Measurements from ENCODE around the gene LRRC32. TPM values are rescaled to one million over a fixed set of nuclear protein-coding genes. Genes with fewer than 3 reads are reported as not detected.

The LRRC32 gene
- total and polyA plus RNA-seq, 2 donors (not counting 1 experiment from before 2014, with no cell fraction given): 19.2 to 103 TPM

GRCh38 chr11:76678321-76678720 is 7.8 kb upstream of the LRRC32 start:
- Histone ChIP-seq H2AFZ (ENCODE audit: low read length) (no peak overlapping the region), H3K36me3 (ENCODE audit: control insufficient read depth, insufficient read depth, low read length) (no peaks in the 10 kb centered on the region), H3K27me3 (ENCODE audit: control insufficient read depth, insufficient read depth, low read length) (peaks cover 4% of the 10 kb centered on the region), H4K20me1 (ENCODE audit: control insufficient read depth, extremely low read depth, insufficient read depth, low read length) (no peaks in the 10 kb centered on the region), H3K9me3 (ENCODE audit: control insufficient read depth, insufficient read depth, low read depth, low read length) (no peaks in the 10 kb centered on the region), H3K79me2 (ENCODE audit: control insufficient read depth, insufficient read depth, low read length) (no peaks in the 10 kb centered on the region), H3K4me2 (ENCODE audit: extremely low read depth, insufficient read depth, low read length) (no peak overlapping the region), H3K27ac (ENCODE audit: insufficient read depth, low read length) (no peak overlapping the region), H3K4me1 (ENCODE audit: control insufficient read depth, extremely low read depth, insufficient read depth, low read length) (no peaks in the 10 kb centered on the region), H3K9ac (ENCODE audit: insufficient read depth, low read length) (no peak overlapping the region), H3K4me3 (replicated peaks in 1 of 4; ENCODE audit: control extremely low read depth in 1 of 4, insufficient read depth in 1 of 4, low read depth in 3 of 4, low read length in 4 of 4) (no peak overlapping the region)
- no peak for DNase-seq (ENCODE audit: low read depth in 2 of 2)
- TF ChIP-seq CTCF (conservative IDR thresholded peaks at IDR 0.05 in 1 of 2, IDR thresholded peaks at IDR 0.05 in 1 of 2; ENCODE audit: low read depth in 1 of 2, low read length in 2 of 2) (no peak), EZH2 (IDR thresholded peaks at IDR 0.05; ENCODE audit: low read length, missing control alignments) (no peak)

- no peaks in the 10 kb centered on the region for H4K20me1 ChIP-seq (ENCODE audit: control insufficient read depth, extremely low read depth, insufficient read depth, low read length)
- no peaks in the 10 kb centered on the region for H3K9me3 ChIP-seq (ENCODE audit: control insufficient read depth, insufficient read depth, low read depth, low read length)
- no peak overlapping the region for H3K9ac ChIP-seq (ENCODE audit: insufficient read depth, low read length)
- no peaks in the 10 kb centered on the region for H3K36me3 ChIP-seq (ENCODE audit: control insufficient read depth, insufficient read depth, low read length)
- peaks cover 4% of the 10 kb centered on the region for H3K27me3 ChIP-seq (ENCODE audit: control insufficient read depth, insufficient read depth, low read length)
- H3K27ac ChIP-seq (ENCODE audit: insufficient read depth, low read length): no peak overlapping the region
- no peak overlapping the region for H3K4me3 ChIP-seq (replicated peaks in 1 of 4; ENCODE audit: control extremely low read depth in 1 of 4, insufficient read depth in 1 of 4, low read depth in 3 of 4, low read length in 4 of 4)
- peak in 1 of 2 donors; percentile 36 for DNase-seq (ENCODE audit: low read depth in 2 of 2)
- no peaks in the 10 kb centered on the region for H3K4me1 ChIP-seq (ENCODE audit: control insufficient read depth, extremely low read depth, insufficient read depth, low read length)
- H3K4me2 ChIP-seq (ENCODE audit: extremely low read depth, insufficient read depth, low read length): no peak overlapping the region
- TF ChIP-seq EZH2 (IDR thresholded peaks at IDR 0.05; ENCODE audit: low read length, missing control alignments) (no peak), CTCF (conservative IDR thresholded peaks at IDR 0.05 in 1 of 2, IDR thresholded peaks at IDR 0.05 in 1 of 2; ENCODE audit: low read depth in 1 of 2, low read length in 2 of 2) (no peak)
- H2AFZ ChIP-seq (ENCODE audit: low read length): no peak overlapping the region
- no peaks in the 10 kb centered on the region for H3K79me2 ChIP-seq (ENCODE audit: control insufficient read depth, insufficient read depth, low read length)
These were observed 6.9 kb upstream of the LRRC32 start for GRCh38 chr11:76677458-76677765.

GRCh38 chr11:76676636-76677457 is 6.3 kb upstream of the LRRC32 start:
- no peak overlapping the region for H3K4me2 ChIP-seq (ENCODE audit: extremely low read depth, insufficient read depth, low read length)
- H3K4me3 ChIP-seq (replicated peaks in 1 of 4; ENCODE audit: control extremely low read depth in 1 of 4, insufficient read depth in 1 of 4, low read depth in 3 of 4, low read length in 4 of 4): no peak overlapping the region
- no peaks in the 10 kb centered on the region for H3K36me3 ChIP-seq (ENCODE audit: control insufficient read depth, insufficient read depth, low read length)
- TF ChIP-seq CTCF (conservative IDR thresholded peaks at IDR 0.05 in 1 of 2, IDR thresholded peaks at IDR 0.05 in 1 of 2; ENCODE audit: low read depth in 1 of 2, low read length in 2 of 2) (no peak), EZH2 (IDR thresholded peaks at IDR 0.05; ENCODE audit: low read length, missing control alignments) (no peak)
- no peaks in the 10 kb centered on the region for H3K4me1 ChIP-seq (ENCODE audit: control insufficient read depth, extremely low read depth, insufficient read depth, low read length)
- no peak overlapping the region for H2AFZ ChIP-seq (ENCODE audit: low read length)
- no peak overlapping the region for H3K27ac ChIP-seq (ENCODE audit: insufficient read depth, low read length)
- no peaks in the 10 kb centered on the region for H3K79me2 ChIP-seq (ENCODE audit: control insufficient read depth, insufficient read depth, low read length)
- H3K9ac ChIP-seq (ENCODE audit: insufficient read depth, low read length): no peak overlapping the region
- DNase-seq (ENCODE audit: low read depth in 2 of 2): no peak
- no peaks in the 10 kb centered on the region for H4K20me1 ChIP-seq (ENCODE audit: control insufficient read depth, extremely low read depth, insufficient read depth, low read length)
- H3K9me3 ChIP-seq (ENCODE audit: control insufficient read depth, insufficient read depth, low read depth, low read length): no peaks in the 10 kb centered on the region
- peaks cover 3% of the 10 kb centered on the region for H3K27me3 ChIP-seq (ENCODE audit: control insufficient read depth, insufficient read depth, low read length)
